Measurements from ENCODE around the gene RPS16. TPM values are rescaled to one million over a fixed set of nuclear protein-coding genes. Genes with fewer than 3 reads are reported as not detected.

Gene RPS16
- total and polyA plus RNA-seq, 2 of the 8 experiments (the other 6 are each of a cell fraction or from before 2014, with no cell fraction given) = 2,433 to 7,810 TPM

DNA sequence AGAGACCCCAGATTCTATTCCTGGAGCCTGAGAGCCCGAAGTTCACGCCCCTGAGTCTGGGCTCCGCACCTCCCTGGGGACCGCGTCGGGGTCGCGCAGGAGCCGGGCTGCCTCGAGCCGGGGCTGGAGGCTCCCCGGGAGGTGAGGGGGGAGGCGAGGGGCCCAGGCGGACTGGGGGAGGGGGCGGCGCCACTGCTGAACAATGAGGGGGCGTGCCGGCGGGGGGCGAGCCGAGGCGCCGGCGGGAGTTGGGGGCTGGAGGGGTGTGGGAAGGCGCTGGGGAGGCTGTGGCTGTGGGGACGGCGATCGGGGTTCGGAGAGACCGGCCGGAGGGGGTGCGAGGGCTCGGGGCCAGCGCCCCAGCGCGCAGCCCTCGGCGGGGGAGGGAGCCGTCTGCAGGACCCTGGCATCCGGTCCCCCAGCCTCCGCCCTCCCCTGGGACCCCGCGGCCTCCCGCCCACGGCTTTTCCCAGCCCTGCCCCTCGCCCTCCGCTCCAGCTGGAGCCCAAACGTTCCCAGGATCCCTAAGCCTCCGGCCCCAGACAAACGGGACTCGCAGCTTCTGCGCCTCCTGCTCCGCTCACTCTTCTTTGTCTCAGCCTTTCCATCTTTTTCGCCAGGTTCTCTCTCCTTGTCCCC is 22.4 kb downstream of the RPS16 start (continued):
- no peak for TF ChIP-seq KDM4A (IDR thresholded peaks at IDR 0.05; ENCODE audit: low read depth, low read length, severe bottlenecking)
- TF ChIP-seq BACH1 (IDR thresholded peaks at IDR 0.05; ENCODE audit: low read length) = no peak
- peak; percentile 56; the same call in 1 of the 2 replicates for TF ChIP-seq POLR2AphosphoS5 (IDR thresholded peaks at IDR 0.05; ENCODE audit: low read depth, low read length)
- no peak for TF ChIP-seq CBX5 (IDR thresholded peaks at IDR 0.05; ENCODE audit: low read depth, low read length)
- TF ChIP-seq CBX8 (IDR thresholded peaks at IDR 0.05; ENCODE audit: borderline replicate concordance, low read depth, low read length) = no peak
- no peak for TF ChIP-seq SUZ12 (IDR thresholded peaks at IDR 0.05; ENCODE audit: low read length)
- TF ChIP-seq YY1 (IDR thresholded peaks at IDR 0.05; ENCODE audit: low read depth, low read length) = no peak

Data from H1 (cell line).